Muscle layer of duodenum (tissue), 2 donors: ENCODE measurements around the gene GCKR.

ENCODE experiments used
- H3K27ac ChIP-seq: one replicate; pipeline ENCODE4 v1.7.0; 2013; ENCODE audit warnings: mild to moderate bottlenecking, low read length
- H3K27me3 ChIP-seq: one replicate; pipeline ENCODE4 v1.7.0; 2013; ENCODE audit warnings: low read depth, mild to moderate bottlenecking, control low read depth, low read length
- H3K36me3 ChIP-seq, 2 donors: one replicate each; pipeline ENCODE4 v1.7.0; 2013; ENCODE audit warnings: low read length in 2 of 2, control low read depth in 1 of 2, mild to moderate bottlenecking in 1 of 2; ENCODE audit not compliant: insufficient read depth in 2 of 2, control insufficient read depth in 1 of 2
- H3K4me1 ChIP-seq, 2 donors: one replicate each; pipeline ENCODE4 v1.7.0; 2013; ENCODE audit warnings: low read length in 2 of 2, mild to moderate bottlenecking in 2 of 2, control low read depth in 1 of 2, moderate library complexity in 1 of 2; ENCODE audit not compliant: insufficient read depth in 2 of 2, control insufficient read depth in 1 of 2
- H3K4me3 ChIP-seq, 2 donors: one replicate each; pipeline ENCODE4 v1.7.0; 2013; ENCODE audit warnings: low read length in 2 of 2, low read depth in 1 of 2, mild to moderate bottlenecking in 1 of 2
- H3K9me3 ChIP-seq, 2 donors: one replicate each; pipeline ENCODE4 v1.7.0; 2013; ENCODE audit warnings: low read length in 2 of 2, control low read depth in 1 of 2, mild to moderate bottlenecking in 1 of 2; ENCODE audit not compliant: control insufficient read depth in 1 of 2
- donor health status: healthy.

Gene GCKR

DNA sequence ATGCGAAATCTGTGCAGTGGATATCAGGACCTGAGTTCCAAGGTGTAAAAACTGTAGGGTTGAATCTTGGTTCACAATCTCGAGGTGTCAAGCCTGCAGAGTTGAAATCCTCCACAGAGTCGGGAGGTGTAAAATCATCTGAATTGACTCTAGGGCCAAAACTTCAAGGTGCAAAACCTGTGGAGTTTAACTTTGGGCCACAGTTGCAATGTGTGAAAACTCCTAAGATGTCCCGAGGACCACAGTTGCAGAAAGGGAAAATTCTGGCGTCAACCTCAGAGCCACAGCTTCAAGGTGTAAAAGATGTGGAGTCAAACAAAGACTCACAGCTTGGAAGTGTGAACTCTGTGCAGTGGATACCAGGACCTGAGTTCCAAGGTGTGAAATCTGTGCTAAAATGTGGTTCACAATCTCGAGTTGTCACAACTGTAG, 76.4 kb downstream of the GCKR start:
- Histone ChIP-seq H3K4me3 (no peak overlapping the region), H3K9me3 (peaks cover 9 to 65% of the 10 kb centered on the region in 2 donors)

More for the DNA sequence above, 76.4 kb downstream of the GCKR start:
- Histone ChIP-seq H3K27ac (no peak overlapping the region), H3K27me3 (no peaks in the 10 kb centered on the region), H3K36me3 (peaks cover 0 to 3% of the 10 kb centered on the region in 2 donors), H3K4me1 (no peaks in the 10 kb centered on the region)
